K562 (cell line): Measurements from ENCODE around the gene CCL5. TPM values are rescaled to one million over a fixed set of nuclear protein-coding genes. Genes with fewer than 3 reads are reported as not detected.

ENCODE experiments used
- ATAC-seq: fragments of 200-7000 bp; cut with Tn5 transposase; 3 replicates; pipeline ENCODE4 v1.9.1; 2020; ENCODE audit warnings: moderate library complexity
- BruUV-seq: library from RNA; stranded (reverse); fragments of 400-500 nt; replicated peaks from 2 replicates; lab custom pipeline; 2021; lab: Mats Ljungman, UMichigan
- CTCF ChIA-PET: fragments of 300-600 bp; formaldehyde crosslinking; extraction: SDS; loops from one replicate; lab custom pipeline; 2021; ENCODE audit warnings: low intra/inter-chr PET ratio; lab: Yijun Ruan, JAX
- POLR2A ChIA-PET: fragments of 300-600, 350-650 bp; sonication (Branson Sonifier 250); formaldehyde crosslinking; extraction: SDS; loops from one replicate; lab custom pipeline; 2021; ENCODE audit warnings: antibody characterized with exemption, inconsistent platforms; lab: Yijun Ruan, JAX
- DNase-seq, 4 experiments: peaks; one replicate each; pipeline versions ENCODE4 v3.0.0 to v3.0.0-alpha.2; 2011 to 2018; ENCODE audit warnings: low spot score in 3 of 4, mixed read lengths in 3 of 4; ENCODE audit errors: extremely low read depth in 1 of 4
- FAIRE-seq: peaks from 2 replicates; lab custom pipeline; 2011; peaks lifted over from hg19 to GRCh38; lab: Jason Lieb, UNC
- H2AFZ ChIP-seq: 2 replicates; pipeline ENCODE4 v1.6.0; 2011; ENCODE audit warnings: low read depth, low read length, control low read depth, inconsistent platforms
- H3K27ac ChIP-seq: fragments of 200-600 bp; 3 replicates; pipeline ENCODE4 v1.8.0; 2011; ENCODE audit warnings: low read depth, mild to moderate bottlenecking, control low read depth, inconsistent platforms, low read length, moderate library complexity, mixed read lengths; ENCODE audit errors: extremely low read depth
- H3K27me3 ChIP-seq, 2 experiments: fragments of 300-600 bp in 1 of 2; 2 replicates in 1 of 2; 3 replicates in 1 of 2; pipeline versions ENCODE4 v1.6.0 to v1.8.0; 2011; ENCODE audit warnings: inconsistent platforms in 2 of 2, low read length in 2 of 2, mild to moderate bottlenecking in 1 of 2, mixed read lengths in 1 of 2, moderate library complexity in 1 of 2; ENCODE audit not compliant: control insufficient read depth in 2 of 2, insufficient read depth in 2 of 2
- H3K36me3 ChIP-seq: fragments of 300-600 bp; 3 replicates; pipeline ENCODE4 v1.8.0; 2011; ENCODE audit warnings: mild to moderate bottlenecking, low read length, inconsistent platforms; ENCODE audit not compliant: control insufficient read depth, insufficient read depth
- H3K4me1 ChIP-seq, 2 experiments: fragments of 200-600 bp in 1 of 2; replicated peaks in 1 of 2; 2 replicates in 1 of 2; 3 replicates in 1 of 2; pipeline versions ENCODE4 v1.5.1 to v1.8.0; 2011; ENCODE audit warnings: inconsistent platforms in 2 of 2, low read length in 2 of 2, mild to moderate bottlenecking in 1 of 2, mixed read lengths in 1 of 2, moderate library complexity in 1 of 2; ENCODE audit not compliant: control insufficient read depth in 2 of 2, insufficient read depth in 2 of 2
- H3K4me2 ChIP-seq: 2 replicates; pipeline ENCODE4 v1.6.1; 2011; ENCODE audit warnings: low read length, control low read depth, inconsistent platforms, mixed read lengths; ENCODE audit not compliant: insufficient read depth
- H3K4me3 ChIP-seq: fragments of 200-600 bp; sonication (generic), shearing (Covaris generic); 2 replicates; pipeline ENCODE4 v1.5.1; 2016; ENCODE audit warnings: control low read depth, inconsistent platforms
- H3K79me2 ChIP-seq: fragments of 200-600 bp; 3 replicates; pipeline ENCODE4 v1.8.0; 2011; ENCODE audit warnings: low read length, inconsistent platforms; ENCODE audit not compliant: control insufficient read depth, insufficient read depth
- H3K9ac ChIP-seq, 2 experiments: 2 replicates each; pipeline versions ENCODE4 v1.6.0 to v1.6.1; 2011; ENCODE audit warnings: low read depth in 2 of 2, low read length in 2 of 2, control low read depth in 1 of 2, inconsistent platforms in 1 of 2, mild to moderate bottlenecking in 1 of 2, mixed read lengths in 1 of 2; ENCODE audit not compliant: insufficient read depth in 1 of 2
- H3K9me1 ChIP-seq: one replicate; pipeline ENCODE4 v1.6.0; 2011; ENCODE audit warnings: inconsistent platforms, mild to moderate bottlenecking, low read length, moderate library complexity; ENCODE audit not compliant: control insufficient read depth, insufficient read depth
- H3K9me3 ChIP-seq: replicated peaks from 2 replicates; pipeline ENCODE4 v1.5.1; 2011; ENCODE audit warnings: low read depth, low read length, inconsistent platforms; ENCODE audit not compliant: control insufficient read depth, insufficient read depth
- H4K20me1 ChIP-seq: replicated peaks from 2 replicates; pipeline ENCODE4 v1.6.1; 2011; ENCODE audit warnings: low read length, inconsistent platforms, mixed read lengths; ENCODE audit not compliant: control insufficient read depth, insufficient read depth
- ATF3 ChIP-seq, 2 experiments: fragments of 450-650 bp in 1 of 2; sonication (generic) in 1 of 2; formaldehyde crosslinking in 1 of 2; IDR thresholded peaks in 1 of 2; conservative IDR thresholded peaks in 1 of 2; 2 replicates each; pipeline versions ENCODE4 v1.6.1 to v1.8.1; 2016 to 2023; ENCODE audit warnings: mild to moderate bottlenecking in 2 of 2, moderate library complexity in 2 of 2, inconsistent platforms in 1 of 2, missing genetic modification reagents in 1 of 2
- GABPA ChIP-seq: fragments of 200-800 bp; sonication (Bioruptor generic); conservative IDR thresholded peaks from 2 replicates; pipeline ENCODE4 v1.6.1; 2016; ENCODE audit warnings: low read depth, missing genetic modification characterization, missing compliant biosample characterization
- IRF9 ChIP-seq: fragments of 450-650 bp; IDR thresholded peaks from 2 replicates; pipeline ENCODE4 v1.6.1; 2016; ENCODE audit warnings: missing biosample characterization, missing genetic modification characterization
- MEF2D ChIP-seq: conservative IDR thresholded peaks from 2 replicates; pipeline ENCODE4 v1.6.1; 2016; ENCODE audit warnings: low read depth, missing genetic modification characterization, missing compliant biosample characterization
- PTRF ChIP-seq: fragments of 450-650 bp; IDR thresholded peaks from 2 replicates; pipeline ENCODE4 v1.6.1; 2016; ENCODE audit warnings: mild to moderate bottlenecking, missing genetic modification characterization, missing compliant biosample characterization
- TEAD4 ChIP-seq, 2 experiments: sonication (generic) in 1 of 2; formaldehyde crosslinking in 1 of 2; IDR thresholded peaks; 2 replicates each; pipeline versions ENCODE4 v1.6.1 to v1.8.0; 2012 to 2022; ENCODE audit warnings: borderline replicate concordance in 1 of 2, inconsistent platforms in 1 of 2, low read length in 1 of 2, mild to moderate bottlenecking in 1 of 2, missing genetic modification reagents in 1 of 2
- THRB ChIP-seq: fragments of 450-650 bp; formaldehyde crosslinking; conservative IDR thresholded peaks from 2 replicates; pipeline ENCODE4 v1.4.0; 2022; ENCODE audit warnings: mild to moderate bottlenecking, missing genetic modification characterization
- VEZF1 ChIP-seq: fragments of 200-800 bp; sonication (Bioruptor generic); IDR thresholded peaks from 2 replicates; pipeline ENCODE4 v1.6.1; 2017; ENCODE audit warnings: missing genetic modification characterization, missing compliant biosample characterization
- ZNF316 ChIP-seq: fragments of 450-650 bp; IDR thresholded peaks from 2 replicates; pipeline ENCODE4 v1.6.1; 2016
- ZNF408 ChIP-seq: fragments of 250-450 bp; sonication (Bioruptor Pico); IDR thresholded peaks from 2 replicates; pipeline ENCODE4 v1.4.0; 2020; ENCODE audit warnings: low read depth, mild to moderate bottlenecking, moderate library complexity
- ZNF584 ChIP-seq: fragments of 200-800 bp; sonication (Bioruptor generic); IDR thresholded peaks from 2 replicates; pipeline ENCODE4 v1.6.1; 2016; ENCODE audit warnings: low read depth, mild to moderate bottlenecking, missing genetic modification characterization, missing compliant biosample characterization
- WGBS: fragments of 100-300 bp; shearing (Covaris generic); methylation state at CpG from one replicate; pipeline ENCODE4 v1.1.6; 2016; ENCODE audit warnings: low coverage, mixed read lengths; ENCODE audit not compliant: insufficient coverage; ENCODE audit errors: missing lambda C conversion rate; 5-methylcytosine and 5-hydroxymethylcytosine counted together
- in situ Hi-C: fragments of 300-500 bp; cut with MboI; formaldehyde crosslinking; loops from 4 replicates; pipeline ENCODE4 v1.15.0; 2018; ENCODE audit warnings: inconsistent platforms, mixed read lengths
- intact Hi-C: fragments of 100-400 bp; cut with micrococcal nuclease; formaldehyde crosslinking; loops from 2 replicates; pipeline ENCODE4 v1.14.2; 2022
- polyA plus RNA-seq, 8 experiments: library from polyadenylated mRNA; depleted of rRNA in 4 of 8; stranded (reverse) in 5 of 8; unstranded in 3 of 8; fragments of >200 nt; fragmentation: Nextera tagmentation in 2 of 8; fragmentation: Illumina TruSeq in 1 of 8; extraction: Ambion mirVana in 2 of 8; extraction: Trizol in 1 of 8; gene quantifications; 2 replicates each; pipeline versions ENCODE4 v1.2.1 to v1.2.3, GENCODE V29; 2011 to 2014; ENCODE audit warnings: inconsistent platforms in 1 of 8, missing spikeins in 1 of 8
- total RNA-seq, 7 experiments: library from RNA; depleted of rRNA in 6 of 7; stranded (reverse); fragments of >200 nt in 6 of 7; fragmentation: Illumina TruSeq in 2 of 7; extraction: Trizol in 2 of 7; gene quantifications; 2 replicates each; pipeline versions ENCODE4 v1.2.1 to v1.2.3, GENCODE V29; 2011 to 2021; ENCODE audit warnings: low replicate concordance in 1 of 7

The CCL5 gene
- total and polyA plus RNA-seq, 9 of the 15 experiments (the other 6 are each of a cell fraction or from before 2014, with no cell fraction given): 0.18 to 0.59 (median 0.45) TPM; not detected in 1

GRCh38 chr17:35892091-35893035 lies 12.2 kb upstream of the CCL5 start:
- H3K4me3 ChIP-seq: no peak overlapping the region
- FAIRE-seq (no peak), DNase-seq (no peak), ATAC-seq (no peak)
- H4K20me1 ChIP-seq: no peaks in the 10 kb centered on the region
- no peaks in the 10 kb centered on the region for H3K9me1 ChIP-seq
- no TSS peak for BruUV-seq
- H3K27ac ChIP-seq: no peak overlapping the region
- H3K4me2 ChIP-seq: no peak overlapping the region
- no peaks in the 10 kb centered on the region for H3K27me3 ChIP-seq
- 42% methylated on average over 6 of the region's 6 CpGs for WGBS
- no peaks in the 10 kb centered on the region for H3K9me3 ChIP-seq
- H2AFZ ChIP-seq: peak overlapping the region; percentile 62
- H3K79me2 ChIP-seq: no peaks in the 10 kb centered on the region
- in situ Hi-C loops: no loop called here
- no peak overlapping the region for H3K9ac ChIP-seq
- peaks cover 0 to 14% of the 10 kb centered on the region in 2 experiments; a peak in 3 of 5 replicates for H3K4me1 ChIP-seq
- TF ChIP-seq ZNF316 (no peak), TEAD4 (IDR thresholded peaks at IDR 0.05; ENCODE audit: low read length) (no peak), TEAD4 (CRISPR knock-in tag; IDR thresholded peaks at IDR 0.05; ENCODE audit: borderline replicate concordance) (no peak), MEF2D (tag) (no peak), ZNF408 (CRISPR knock-in tag) (no peak), PTRF (tag) (no peak), IRF9 (no peak), VEZF1 (CRISPR knock-in tag) (no peak), THRB (CRISPR knock-in tag) (no peak), ZNF584 (CRISPR knock-in tag) (no peak), GABPA (no peak), ATF3 (IDR thresholded peaks at IDR 0.05) (no peak), ATF3 (CRISPR knock-in tag; conservative IDR thresholded peaks at IDR 0.05) (no peak)
- intact Hi-C loops: no loop called here
- ChIA-PET POLR2A (interaction anchor here (1.5 kb wide), 1 partner anchor 10 kb away, joined by 6 read pairs; no protein-coding TSS in a partner anchor), CTCF (no interaction called here)
- H3K36me3 ChIP-seq: no peaks in the 10 kb centered on the region
